NCI-H2227 treated with DMSO at 0.1 percent for 48 hours (cell line): ENCODE results near the gene KLHL11.

Experiments
- DNase-seq: peaks from one replicate; lab custom pipeline; 2025; lab: John Stamatoyannopoulos, UW

Gene KLHL11, protein sequence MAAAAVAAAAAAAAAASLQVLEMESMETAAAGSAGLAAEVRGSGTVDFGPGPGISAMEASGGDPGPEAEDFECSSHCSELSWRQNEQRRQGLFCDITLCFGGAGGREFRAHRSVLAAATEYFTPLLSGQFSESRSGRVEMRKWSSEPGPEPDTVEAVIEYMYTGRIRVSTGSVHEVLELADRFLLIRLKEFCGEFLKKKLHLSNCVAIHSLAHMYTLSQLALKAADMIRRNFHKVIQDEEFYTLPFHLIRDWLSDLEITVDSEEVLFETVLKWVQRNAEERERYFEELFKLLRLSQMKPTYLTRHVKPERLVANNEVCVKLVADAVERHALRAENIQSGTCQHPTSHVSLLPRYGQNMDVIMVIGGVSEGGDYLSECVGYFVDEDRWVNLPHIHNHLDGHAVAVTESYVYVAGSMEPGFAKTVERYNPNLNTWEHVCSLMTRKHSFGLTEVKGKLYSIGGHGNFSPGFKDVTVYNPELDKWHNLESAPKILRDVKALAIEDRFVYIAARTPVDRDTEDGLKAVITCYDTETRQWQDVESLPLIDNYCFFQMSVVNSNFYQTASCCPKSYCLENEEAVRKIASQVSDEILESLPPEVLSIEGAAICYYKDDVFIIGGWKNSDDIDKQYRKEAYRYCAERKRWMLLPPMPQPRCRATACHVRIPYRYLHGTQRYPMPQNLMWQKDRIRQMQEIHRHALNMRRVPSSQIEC

DNA sequence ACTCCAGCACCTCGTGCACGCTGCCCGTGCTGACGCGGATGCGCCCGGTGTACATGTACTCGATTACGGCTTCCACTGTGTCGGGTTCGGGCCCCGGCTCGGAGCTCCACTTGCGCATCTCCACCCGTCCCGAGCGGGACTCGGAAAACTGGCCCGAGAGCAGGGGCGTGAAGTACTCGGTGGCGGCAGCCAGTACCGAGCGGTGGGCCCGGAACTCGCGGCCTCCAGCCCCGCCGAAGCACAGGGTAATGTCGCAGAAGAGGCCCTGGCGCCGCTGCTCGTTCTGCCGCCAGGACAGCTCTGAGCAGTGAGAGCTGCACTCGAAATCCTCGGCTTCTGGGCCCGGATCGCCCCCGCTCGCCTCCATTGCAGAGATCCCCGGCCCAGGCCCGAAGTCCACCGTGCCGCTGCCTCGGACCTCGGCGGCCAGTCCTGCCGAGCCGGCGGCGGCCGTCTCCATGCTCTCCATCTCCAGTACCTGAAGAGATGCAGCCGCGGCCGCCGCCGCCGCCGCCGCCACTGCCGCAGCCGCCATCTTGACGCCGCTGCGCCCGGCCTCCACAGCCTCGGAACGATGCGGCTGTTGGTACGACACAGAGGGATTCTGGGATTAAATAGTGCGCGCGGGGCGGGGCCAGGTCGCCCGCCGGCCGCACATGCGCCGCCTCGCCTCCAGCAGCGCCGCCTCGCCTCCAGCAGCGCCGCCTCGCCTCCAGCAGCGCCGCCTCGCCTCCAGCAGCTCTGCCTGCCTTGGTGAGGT, at the start of gene KLHL11:
Gene KLHL11 (minus strand): TSS at position 588 of the 760 bp plus-strand sequence. CDS start 53 bp downstream, at position 535.
- DNase-seq = peak; percentile 89

DNA sequence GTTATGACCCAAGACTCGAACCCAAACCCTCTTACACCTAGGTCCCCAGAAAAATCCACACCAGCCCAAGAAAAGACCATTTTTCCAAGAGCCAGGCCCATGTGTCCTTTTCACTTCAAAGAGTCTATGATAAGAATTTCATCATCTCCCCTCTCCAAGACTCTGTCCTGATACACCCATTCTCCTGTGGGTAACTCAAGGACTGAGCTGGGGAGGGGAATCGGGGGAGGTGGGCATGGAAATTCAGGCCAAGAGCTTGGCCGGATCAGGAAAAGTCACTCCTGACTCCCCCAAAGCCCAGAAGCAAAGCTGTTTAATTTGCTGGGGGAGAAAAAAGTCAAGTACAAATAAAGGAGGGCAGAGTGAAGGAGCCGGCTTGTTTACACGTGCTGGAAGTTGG, 49.8 kb upstream of the KLHL11 start:
- no peak for DNase-seq

DNA sequence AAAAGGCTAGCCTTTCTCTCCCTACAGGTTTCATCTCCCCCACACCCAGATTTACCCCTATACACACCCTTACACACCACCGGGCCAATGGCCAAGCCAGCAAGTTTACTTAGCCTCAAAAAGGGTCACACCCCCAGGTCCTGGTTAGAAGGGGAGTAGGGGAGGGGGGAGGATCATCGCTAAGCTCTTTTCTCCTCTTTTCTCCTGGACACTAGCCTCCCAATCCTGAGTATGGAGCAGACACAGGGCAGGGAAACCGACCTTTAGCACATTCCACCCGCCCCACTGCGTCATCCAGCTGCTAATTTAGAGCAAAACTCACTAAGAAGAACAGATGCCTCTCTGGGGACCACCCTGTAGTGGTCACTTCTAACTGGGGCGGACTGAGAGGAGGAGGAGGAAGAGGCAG, 49.1 kb upstream of the KLHL11 start:
- DNase-seq = no peak

DNA sequence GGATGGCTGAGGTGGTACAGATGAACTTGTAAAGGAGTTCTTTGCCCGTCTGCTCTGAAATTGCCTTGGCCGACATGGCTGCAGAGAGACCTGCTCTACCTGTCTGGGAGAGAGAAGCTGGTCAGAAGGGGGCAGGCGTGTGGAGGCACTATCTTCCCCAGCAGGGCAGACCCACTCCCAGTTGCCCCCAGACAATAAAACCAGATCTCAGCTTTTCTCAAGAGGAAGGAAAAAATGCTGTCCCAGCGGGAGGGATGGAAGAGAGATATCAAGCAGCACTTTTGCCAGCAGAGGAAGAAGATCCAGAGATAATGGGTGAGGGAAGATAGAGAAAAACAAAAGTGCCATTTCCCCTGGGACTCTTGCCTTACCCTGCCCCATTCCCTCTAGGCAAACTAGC, 48.6 kb upstream of the KLHL11 start:
- no peak for DNase-seq

DNA sequence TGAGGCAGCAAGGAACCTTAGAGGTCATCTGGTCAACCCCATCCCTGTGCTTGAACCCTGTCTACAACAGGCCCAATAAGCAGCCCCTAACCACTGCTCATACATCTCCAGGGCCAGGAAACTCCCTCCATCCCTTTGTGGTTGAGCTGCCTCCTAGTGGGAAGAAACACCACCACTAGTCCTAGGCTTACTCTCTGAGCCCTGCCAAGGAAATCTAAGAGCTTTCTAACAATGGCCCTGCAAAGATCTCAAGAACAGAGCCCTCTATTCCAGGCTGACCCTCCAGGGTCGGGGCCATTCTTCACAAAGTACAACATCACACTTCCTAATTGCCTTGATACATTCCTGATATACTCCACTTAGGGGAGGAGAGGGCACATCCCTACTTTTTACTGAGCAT, 47.7 kb upstream of the KLHL11 start:
- no peak for DNase-seq

DNA sequence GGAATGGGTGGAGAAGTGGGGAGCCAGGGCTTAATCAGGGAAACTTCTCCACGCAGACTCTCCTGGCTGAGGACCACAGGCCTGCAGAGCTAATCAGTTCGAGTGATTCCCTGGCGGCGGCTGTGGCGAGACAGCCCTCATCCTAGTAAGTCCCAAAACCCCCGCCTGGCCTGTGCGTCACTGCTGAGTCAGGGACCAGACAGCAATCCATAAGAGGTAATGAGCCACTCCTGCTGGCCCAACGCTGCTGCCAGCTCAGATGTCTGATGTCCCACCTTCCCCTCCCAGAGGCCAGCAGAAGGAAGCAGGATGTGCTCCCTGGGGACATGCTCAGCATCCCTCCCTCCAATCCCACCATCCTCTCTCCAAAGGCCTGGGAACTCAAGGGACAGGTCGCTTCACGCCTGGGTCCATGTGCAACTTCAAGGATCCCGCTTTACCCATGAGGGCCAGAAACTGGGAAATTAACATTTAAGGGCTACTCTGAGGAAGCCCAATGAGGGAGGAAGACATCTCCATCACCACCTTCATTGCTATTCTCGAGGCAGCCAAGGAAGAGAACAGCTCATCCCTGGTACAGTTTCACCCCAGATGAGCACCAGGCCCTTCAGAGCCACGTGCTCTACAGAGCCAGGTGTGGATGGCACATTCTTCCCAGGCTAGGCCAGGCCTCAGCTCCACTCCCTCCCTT, 45.6 kb upstream of the KLHL11 start:
- DNase-seq = no peak

DNA sequence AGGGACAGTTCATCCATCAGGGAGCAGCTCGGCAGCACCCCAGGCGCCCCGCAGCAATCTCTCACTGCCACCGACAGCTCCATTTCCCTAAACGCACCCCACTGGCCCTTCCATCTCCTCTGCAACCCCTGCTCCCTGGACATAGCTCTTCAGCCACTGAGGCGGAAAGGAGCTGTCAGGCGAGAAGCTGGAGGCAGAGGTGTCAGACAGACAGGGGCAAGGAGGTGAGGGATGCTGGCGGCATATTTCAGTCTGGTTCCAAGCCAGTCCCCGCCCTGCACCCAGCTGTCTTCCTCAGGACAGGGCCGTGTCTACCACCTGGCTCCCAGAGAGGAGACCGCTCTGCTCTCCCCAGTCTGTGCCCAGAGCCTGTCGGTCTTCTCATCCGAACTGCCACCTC, 43.9 kb upstream of the KLHL11 start:
- DNase-seq = no peak

DNA sequence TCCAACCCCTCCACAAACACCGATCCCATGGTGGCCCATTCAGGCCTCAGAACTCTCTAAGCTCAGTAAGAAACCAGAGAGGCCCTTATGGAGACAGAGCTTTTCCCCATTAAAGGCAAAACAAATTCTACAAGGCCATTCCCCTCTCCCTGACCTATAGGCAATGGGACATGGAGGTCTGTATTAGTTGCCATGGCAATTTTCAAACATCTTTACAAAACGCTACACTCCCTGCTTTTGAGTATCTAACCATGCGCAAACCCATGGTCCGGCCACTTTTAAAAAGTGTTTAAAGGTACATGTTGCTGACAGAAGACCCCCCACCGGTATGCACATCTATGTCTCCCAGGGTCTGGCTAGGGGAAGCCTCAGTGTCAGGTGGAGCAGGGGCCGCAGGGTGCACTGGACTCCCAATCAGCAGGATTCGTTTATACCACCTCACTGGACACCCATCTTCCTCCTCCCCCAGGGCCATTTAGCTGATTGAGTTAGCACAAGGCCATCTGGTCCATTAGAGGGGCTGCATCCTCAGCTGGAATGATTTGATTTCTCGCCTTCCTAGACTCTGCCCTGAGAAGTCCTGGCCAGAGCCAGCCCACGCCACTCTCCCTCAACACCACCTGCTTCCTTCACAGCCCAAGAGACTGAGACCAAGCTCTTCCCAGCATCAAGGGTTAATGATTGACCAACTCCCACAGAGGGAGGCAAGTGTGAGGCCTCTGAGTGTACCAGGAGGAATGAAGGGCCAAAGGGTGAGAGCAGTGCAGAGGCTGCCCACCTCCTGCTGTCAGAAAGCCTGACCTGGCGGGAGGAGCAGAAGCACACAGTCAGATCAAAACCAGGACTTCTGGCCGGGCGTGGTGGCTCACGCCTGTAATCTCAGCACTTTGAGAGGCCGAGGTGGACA, 42.7 kb upstream of the KLHL11 start:
- DNase-seq = no peak

DNA sequence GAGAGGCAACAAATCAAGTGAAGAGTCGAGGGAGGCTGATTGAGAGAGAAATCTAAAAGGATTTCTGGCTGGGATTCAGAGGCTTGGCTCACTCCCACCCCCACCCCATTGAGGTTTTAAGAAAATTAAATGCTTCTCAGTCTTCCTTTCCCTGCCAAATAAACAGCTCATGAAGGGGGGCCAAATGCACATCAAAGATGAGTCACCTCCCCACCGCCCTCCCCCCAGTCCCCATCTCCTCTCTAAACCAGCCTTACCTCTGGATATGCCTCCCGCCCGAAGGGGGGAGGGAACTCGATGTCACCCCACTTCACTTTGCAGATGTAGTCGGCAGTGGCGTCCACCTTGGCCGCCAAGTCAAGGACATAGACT, 41.9 kb upstream of the KLHL11 start:
- peak; percentile 85 for DNase-seq

DNA sequence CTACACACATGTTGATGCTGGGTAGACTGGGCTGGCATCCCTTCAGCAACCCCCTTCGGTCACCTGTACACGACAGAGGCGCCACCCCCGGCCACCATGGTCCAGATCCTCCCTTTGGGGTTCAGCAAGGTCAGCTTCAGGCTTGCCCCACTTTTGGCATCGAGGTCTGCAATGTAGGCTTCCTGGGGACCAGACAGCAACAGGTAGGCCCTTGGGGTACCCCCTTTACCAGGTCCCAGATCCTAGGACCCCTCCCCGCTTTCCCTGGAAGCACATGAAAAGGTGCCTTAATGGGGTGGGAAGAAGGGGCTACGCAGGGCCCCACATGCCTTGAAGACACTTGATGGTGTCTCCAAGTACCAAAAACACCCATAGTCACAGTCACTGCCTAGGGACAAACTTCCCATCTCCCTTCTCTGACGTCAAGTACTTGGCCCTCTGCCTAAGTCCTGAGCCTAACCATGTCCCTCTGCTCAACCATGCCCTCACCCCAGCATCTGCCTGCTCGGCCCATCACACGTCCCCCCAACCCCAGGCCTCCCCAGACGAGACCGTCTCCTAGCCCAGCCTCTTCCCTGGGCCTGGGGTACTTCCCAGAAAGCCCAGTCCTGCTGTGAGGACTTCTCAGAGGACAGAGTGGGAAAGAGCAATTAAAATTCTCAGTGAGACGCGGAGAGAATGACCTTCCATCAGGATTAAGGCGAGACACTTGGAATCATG, 41.4 kb upstream of the KLHL11 start:
- no peak for DNase-seq

DNA sequence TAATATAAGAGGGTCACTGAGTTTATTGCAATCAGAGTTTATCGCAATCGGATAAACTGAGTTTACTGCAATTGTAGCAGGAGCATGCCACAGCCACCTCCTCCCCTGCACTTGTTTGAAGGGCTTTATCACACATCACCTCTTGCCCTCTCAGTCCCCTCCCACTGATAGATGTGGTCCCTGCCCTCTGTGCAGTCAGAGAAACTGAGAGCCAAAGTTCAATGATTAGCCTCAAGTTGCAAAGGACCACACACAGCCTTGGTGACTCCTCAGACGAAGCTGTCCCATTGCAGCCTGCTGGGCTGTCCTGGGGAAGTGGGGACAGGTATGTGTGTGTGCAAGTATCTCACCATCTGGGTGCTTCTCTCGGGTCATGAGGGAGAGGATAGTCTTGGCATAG, 39.9 kb upstream of the KLHL11 start:
- DNase-seq = no peak

DNA sequence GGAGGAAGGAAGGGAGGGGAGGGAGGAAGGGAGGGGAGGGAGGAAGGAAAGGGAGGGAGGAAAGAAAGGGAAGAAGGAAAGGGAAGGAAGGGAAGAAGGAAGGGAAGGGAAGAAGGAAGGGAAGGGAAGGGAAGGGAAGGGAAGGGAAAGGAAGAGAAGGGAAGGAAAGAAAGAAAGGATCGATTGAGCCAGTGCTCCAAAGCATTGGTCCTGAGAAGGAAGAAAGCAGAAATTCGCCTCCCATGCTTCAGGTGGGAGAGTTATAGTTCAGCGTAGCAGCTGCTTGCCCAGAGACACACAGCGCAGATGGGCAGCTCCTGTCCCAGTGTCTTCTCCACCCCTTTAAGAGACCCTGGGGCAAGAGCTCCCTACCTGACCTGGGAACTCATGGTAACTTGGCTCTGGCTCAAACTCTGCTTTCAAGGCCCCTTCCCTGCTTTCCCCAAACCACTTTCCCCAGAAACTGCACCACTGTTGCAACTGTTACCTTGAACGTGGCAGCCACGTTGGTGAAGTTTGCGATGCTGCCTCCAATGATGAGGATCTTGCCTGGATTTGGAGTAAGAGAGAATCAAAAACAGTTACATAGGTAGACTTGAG, 39.1 kb upstream of the KLHL11 start:
- DNase-seq = no peak

DNA sequence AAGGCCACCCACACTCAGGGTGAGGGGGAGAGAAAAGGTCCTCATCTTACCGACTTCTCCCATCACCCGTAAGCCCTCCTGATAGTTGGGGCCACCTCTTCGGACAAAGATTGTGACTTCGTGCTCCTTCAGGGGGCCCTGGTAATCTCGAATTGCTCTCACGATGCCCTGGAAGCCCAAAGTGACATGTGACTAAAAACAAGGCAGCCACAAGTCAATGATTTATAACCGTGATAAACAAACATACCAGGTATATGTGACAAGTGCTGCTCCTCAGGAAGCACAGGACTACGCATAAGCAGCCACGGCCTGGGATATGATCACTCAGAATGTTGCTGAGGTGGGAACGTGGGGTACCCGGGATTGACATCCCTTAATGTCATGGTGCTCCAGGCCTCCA, 36.4 kb upstream of the KLHL11 start:
- no peak for DNase-seq

DNA sequence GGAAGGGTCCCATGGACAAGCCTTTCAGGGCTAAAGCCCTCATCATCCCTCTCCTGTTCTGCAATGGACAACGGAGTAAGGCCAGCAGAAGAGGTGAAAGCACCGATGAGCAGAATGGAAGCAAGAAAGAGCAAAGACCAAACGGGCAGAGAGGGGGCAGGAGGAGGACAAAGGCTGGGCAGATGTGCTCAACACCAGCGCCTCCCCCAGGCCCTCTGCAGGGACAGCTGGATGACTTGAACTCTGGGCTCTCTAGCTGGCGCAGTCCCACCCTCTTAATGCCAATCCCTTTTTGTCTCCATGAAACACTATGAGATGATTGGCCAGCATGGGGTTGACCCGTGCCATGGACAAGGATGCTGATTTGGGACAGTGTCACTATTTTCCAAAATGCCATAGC, 31.5 kb upstream of the KLHL11 start:
- no peak for DNase-seq

DNA sequence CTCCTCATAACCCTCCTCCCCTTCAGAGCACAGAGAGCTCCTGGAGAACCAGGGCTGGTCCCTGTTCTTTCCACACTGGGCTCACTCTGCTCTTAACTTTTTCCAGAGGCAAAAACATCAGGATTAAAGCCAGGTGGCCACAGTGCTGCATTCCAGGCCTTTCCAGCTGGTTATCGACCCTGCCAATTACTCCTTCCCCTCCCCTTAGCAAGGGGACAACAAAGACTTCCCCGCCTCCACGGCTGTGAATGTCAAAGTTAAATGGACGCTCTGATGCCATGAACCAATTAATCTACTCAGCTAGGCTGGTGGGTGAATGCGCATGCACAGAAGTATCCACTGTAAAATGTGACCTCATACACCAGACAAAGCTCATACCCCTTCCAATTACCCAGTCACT, 30.4 kb upstream of the KLHL11 start:
- DNase-seq = peak; percentile 90

DNA sequence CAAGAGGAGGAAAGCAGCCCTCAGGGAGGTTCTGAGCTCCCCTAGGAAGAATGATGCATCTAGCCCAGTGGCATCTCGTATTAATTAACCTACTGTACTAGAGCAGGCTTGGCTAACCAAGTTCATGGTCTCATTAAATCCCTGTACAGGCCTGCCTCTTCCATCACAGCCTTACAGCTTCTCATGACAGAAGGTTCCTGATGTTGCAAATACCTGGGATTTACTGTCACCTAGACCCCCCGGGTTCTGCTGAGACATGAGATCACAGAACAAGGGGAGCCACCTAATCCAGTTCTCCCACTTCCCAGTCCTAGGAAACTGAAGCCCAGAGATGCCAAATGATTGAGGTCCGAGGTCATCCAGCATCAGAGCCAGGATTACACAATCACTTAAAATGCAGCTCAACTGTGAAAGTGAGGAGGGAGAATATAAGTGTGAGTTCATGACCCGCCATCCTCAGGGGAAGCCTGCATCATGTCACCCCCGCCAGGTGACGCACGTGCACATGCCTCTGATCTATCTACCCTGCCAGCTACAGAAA, 29.6 kb upstream of the KLHL11 start:
- DNase-seq = no peak

DNA sequence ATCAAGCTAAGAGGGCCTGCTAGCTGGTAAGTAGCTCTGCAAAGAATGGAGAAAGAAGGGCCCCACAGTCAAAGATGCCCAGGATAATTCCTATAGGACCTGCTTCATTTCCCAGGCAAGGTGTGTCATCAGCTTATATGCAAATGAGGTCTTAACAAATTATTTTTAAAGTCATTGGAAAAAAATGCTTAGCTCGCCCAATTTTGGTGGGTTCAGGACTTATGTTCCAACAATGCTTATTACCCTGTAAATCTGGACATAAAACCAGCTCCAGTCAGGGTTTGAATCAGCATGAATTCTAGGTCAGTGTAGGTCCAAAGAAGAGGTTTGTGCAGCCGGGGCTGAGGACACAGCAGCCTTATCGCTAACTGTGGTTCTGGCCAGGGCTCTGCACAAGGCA, 28.2 kb upstream of the KLHL11 start:
- DNase-seq = no peak

DNA sequence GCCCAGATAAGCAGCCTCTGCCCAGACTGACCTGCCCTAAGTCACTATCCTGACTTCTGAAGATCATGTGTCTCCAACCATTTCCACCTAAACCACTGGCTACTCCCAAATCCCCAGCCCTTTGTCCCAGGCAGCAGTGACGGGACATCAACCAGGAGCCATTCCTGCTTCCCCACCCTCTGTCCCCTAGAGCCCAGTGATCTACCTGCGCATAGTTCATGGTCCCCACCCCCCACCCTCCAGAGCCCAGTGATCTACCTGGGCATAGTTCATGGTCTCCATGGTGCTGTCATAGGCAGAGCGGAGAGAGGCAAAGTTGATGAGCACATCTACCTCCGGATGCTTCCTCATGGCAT, 26.8 kb upstream of the KLHL11 start:
- no peak for DNase-seq

DNA sequence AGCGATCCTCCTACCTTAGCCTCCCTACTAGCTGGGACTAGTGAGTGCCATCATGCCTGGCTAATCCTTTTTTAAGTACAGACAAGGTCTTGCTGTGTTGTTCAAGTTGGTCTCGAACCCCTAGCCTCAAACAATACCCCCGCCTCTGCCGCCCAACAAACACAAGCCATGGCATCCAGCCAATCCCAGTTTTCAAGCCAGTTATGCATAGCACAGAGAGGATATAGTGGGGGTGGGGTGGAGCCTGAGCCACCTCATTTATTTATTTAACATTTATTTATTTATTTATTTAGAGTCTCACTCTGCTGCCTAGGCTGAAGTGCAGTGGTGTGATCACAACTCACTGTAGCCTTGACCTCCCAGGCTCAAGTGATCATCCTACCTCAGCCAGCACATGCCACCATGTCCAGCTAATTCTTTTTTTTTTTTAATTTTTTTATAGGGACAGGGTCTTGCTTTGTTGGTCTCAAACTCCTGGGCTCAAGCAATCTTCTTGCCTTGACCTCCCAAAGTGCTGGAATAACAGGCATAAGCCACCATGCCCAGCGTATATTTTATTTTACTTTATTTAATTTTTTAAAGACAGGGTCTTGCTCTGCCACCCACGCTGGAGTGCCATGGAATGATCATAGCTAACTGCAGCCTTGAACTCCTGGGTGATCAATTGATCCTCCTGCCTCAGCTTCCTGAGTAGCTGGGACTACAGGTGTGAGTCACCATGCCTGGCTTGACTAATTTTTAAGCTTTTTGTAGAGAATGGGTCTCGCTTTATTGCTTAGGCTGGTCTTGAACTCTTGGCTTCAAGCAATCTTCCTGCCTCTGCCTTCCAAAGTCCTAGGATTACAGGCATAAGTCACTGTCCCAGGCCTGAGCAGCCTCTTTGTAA, 26.2 kb upstream of the KLHL11 start:
- no peak for DNase-seq
